ENCODE measurements around the gene SHLD1.
"Not testable (repeated sequence)": the region's sequence is repeated elsewhere in the genome, so short reads cannot be mapped to it uniquely, and the experiment has no call there.

The SHLD1 gene

DNA sequence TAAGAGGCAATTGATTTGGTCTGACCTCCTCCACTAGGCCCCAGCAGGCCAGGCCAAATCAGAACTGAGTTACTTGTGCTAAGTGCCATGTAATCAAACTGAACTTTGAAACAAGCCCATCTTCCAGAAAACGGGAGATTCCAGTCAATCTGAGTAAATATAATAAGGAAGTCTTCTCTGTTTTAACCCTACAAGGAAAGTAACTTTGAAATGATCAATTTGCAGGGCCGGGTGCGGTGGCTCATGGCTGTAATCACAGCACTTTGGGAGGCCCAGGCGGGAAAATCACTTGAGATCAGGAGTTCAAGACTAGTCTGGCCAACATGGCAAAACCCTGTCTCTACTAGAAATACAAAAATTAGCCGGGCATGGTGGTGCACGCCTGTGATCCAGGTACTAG, 2.0 kb upstream of the SHLD1 start:
- Histone ChIP-seq H3K36me3 (ENCODE audit: low read length) (0 out of 2 replicates have a peak, but pooled peaks cover 4% of the 10 kb centered on the region), H3K79me2 (ENCODE audit: insufficient read depth, low read length) (peaks cover 29% of the 10 kb centered on the region), H3K9me2 (replicated peaks; ENCODE audit: insufficient read depth, low read length) (no peaks in the 10 kb centered on the region), H2AFZ (ENCODE audit: low read depth, low read length, severe bottlenecking) (no peak overlapping the region), H4K20me1 (ENCODE audit: low read depth, low read length) (no peaks in the 10 kb centered on the region), H3K27me3 (ENCODE audit: low read length) (no peaks in the 10 kb centered on the region), H3F3A (ENCODE audit: insufficient read depth) (peaks cover 16% of the 10 kb centered on the region; the same call in 1 of the 2 replicates), H3K27ac (ENCODE audit: low read depth, low read length) (no peak overlapping the region), H3K4me3 (ENCODE audit: insufficient read depth, low read length, poor library complexity, severe bottlenecking) (no peak overlapping the region), H3K4me2 (ENCODE audit: low read depth, low read length, poor library complexity, severe bottlenecking) (no peak overlapping the region), H3K9me3 (ENCODE audit: insufficient read depth, low read length) (no peaks in the 10 kb centered on the region), H3K9ac (ENCODE audit: low read length) (no peak overlapping the region)
- TF ChIP-seq EZH2phosphoT487 (conservative IDR thresholded peaks at IDR 0.05; ENCODE audit: low read length): no peak
- TF ChIP-seq, protein P1, sequence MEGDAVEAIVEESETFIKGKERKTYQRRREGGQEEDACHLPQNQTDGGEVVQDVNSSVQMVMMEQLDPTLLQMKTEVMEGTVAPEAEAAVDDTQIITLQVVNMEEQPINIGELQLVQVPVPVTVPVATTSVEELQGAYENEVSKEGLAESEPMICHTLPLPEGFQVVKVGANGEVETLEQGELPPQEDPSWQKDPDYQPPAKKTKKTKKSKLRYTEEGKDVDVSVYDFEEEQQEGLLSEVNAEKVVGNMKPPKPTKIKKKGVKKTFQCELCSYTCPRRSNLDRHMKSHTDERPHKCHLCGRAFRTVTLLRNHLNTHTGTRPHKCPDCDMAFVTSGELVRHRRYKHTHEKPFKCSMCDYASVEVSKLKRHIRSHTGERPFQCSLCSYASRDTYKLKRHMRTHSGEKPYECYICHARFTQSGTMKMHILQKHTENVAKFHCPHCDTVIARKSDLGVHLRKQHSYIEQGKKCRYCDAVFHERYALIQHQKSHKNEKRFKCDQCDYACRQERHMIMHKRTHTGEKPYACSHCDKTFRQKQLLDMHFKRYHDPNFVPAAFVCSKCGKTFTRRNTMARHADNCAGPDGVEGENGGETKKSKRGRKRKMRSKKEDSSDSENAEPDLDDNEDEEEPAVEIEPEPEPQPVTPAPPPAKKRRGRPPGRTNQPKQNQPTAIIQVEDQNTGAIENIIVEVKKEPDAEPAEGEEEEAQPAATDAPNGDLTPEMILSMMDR (IDR thresholded peaks at IDR 0.05; ENCODE audit: insufficient read depth, low read length, poor library complexity, severe bottlenecking): no peak

DNA sequence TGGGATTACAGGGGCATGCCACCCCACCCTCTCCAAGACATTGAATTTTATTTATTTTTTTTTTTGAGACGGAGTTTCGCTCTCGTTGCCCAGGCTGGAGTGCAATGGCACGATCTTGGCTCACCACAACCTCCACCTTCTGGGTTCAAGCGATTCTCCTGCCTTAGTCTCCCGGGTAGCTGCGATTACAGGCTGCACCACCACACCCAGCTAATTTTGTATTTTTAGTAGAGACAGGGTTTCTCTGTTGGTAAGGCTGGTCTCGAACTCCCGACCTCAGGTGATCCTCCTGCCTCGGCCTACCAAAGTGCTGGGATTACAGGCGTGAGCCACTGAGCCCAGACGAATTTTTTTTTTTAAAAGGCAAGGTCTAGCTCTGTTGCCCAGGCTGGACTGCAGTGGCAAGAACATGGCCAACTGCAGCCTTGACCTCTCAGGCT, 669 bp upstream of the SHLD1 start:
- H2AFZ ChIP-seq (ENCODE audit: low read depth, low read length, severe bottlenecking): peak overlapping the region; percentile 63
- peaks cover 18% of the 10 kb centered on the region; the same call in 1 of the 2 replicates for H3F3A ChIP-seq (ENCODE audit: insufficient read depth)
- H4K20me1 ChIP-seq (ENCODE audit: low read depth, low read length); H3K4me2 ChIP-seq (ENCODE audit: low read depth, low read length, poor library complexity, severe bottlenecking); H3K4me3 ChIP-seq (ENCODE audit: insufficient read depth, low read length, poor library complexity, severe bottlenecking); H3K9me2 ChIP-seq (replicated peaks; ENCODE audit: insufficient read depth, low read length); H3K9ac ChIP-seq (ENCODE audit: low read length); H3K27me3 ChIP-seq (ENCODE audit: low read length); H3K27ac ChIP-seq (ENCODE audit: low read depth, low read length); H3K36me3 ChIP-seq (ENCODE audit: low read length); H3K9me3 ChIP-seq (ENCODE audit: insufficient read depth, low read length): not testable (repeated sequence)
- peaks cover 41% of the 10 kb centered on the region for H3K79me2 ChIP-seq (ENCODE audit: insufficient read depth, low read length)

DNA sequence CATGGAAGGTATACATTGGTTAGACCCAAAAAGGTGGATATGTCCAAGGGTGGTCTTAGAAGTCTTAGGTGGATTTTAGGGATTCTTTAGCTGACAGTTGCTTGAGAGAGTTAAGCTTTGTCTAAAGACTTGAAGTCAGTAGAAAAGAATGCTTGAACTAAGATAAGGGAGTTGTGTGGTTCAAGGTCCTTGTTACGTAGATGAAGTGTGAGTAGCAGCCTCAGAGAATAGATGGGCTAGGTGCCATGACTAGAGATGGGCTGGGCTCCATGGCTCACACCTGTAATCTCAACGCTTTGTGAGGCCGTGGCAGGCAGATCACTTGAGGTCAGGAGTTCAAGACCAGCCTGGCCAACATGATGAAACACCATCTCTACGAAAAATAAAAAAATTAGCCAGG, 1.7 kb downstream of the SHLD1 start:
- Histone ChIP-seq H3K4me3 (ENCODE audit: insufficient read depth, low read length, poor library complexity, severe bottlenecking) (peak overlapping the region; percentile 100), H2AFZ (ENCODE audit: low read depth, low read length, severe bottlenecking) (no peak overlapping the region), H3K9me3 (ENCODE audit: insufficient read depth, low read length) (no peaks in the 10 kb centered on the region), H3K36me3 (ENCODE audit: low read length) (peaks cover 7% of the 10 kb centered on the region; the same call in 1 of the 2 replicates), H4K20me1 (ENCODE audit: low read depth, low read length) (no peaks in the 10 kb centered on the region), H3K9me2 (replicated peaks; ENCODE audit: insufficient read depth, low read length) (no peaks in the 10 kb centered on the region), H3K4me2 (ENCODE audit: low read depth, low read length, poor library complexity, severe bottlenecking) (peak overlapping the region; percentile 90), H3K9ac (ENCODE audit: low read length) (peak overlapping the region; percentile 98), H3F3A (ENCODE audit: insufficient read depth) (peaks cover 25% of the 10 kb centered on the region; the same call in 1 of the 2 replicates), H3K79me2 (ENCODE audit: insufficient read depth, low read length) (peaks cover 65% of the 10 kb centered on the region), H3K27me3 (ENCODE audit: low read length) (no peaks in the 10 kb centered on the region), H3K27ac (ENCODE audit: low read depth, low read length) (peak overlapping the region; percentile 81; the same call in 1 of the 2 replicates)
- TF ChIP-seq, protein P1 (IDR thresholded peaks at IDR 0.05; ENCODE audit: insufficient read depth, low read length, poor library complexity, severe bottlenecking): no peak
- no peak for TF ChIP-seq EZH2phosphoT487 (conservative IDR thresholded peaks at IDR 0.05; ENCODE audit: low read length)

DNA sequence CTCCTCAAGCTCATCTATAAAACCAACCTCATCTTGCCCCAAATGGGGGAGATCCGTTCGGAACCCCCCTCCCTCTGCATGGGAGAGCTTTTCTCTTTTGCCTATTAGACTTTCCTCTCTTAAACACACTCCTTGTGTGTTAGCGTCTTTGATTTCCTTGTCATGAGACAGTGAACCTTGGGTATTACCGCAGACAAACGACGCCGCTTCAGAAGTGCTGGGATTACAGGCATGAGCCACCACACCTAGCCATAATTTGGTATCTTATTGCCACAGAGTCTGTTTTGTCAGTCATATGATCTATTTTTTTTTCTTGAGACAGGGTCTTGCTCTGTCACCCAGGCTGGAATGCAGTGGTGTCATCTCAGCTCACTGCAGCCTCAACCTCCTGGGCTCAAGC, 3.6 kb downstream of the SHLD1 start:
- Histone ChIP-seq H3K27me3 (ENCODE audit: low read length) (no peaks in the 10 kb centered on the region), H3K4me2 (ENCODE audit: low read depth, low read length, poor library complexity, severe bottlenecking) (peak overlapping the region; percentile 90), H3K36me3 (ENCODE audit: low read length) (peaks cover 9% of the 10 kb centered on the region; the same call in 1 of the 2 replicates), H3K4me3 (ENCODE audit: insufficient read depth, low read length, poor library complexity, severe bottlenecking) (no peak overlapping the region), H3K9me3 (ENCODE audit: insufficient read depth, low read length) (no peaks in the 10 kb centered on the region), H3K9me2 (replicated peaks; ENCODE audit: insufficient read depth, low read length) (no peaks in the 10 kb centered on the region), H4K20me1 (ENCODE audit: low read depth, low read length) (no peaks in the 10 kb centered on the region), H2AFZ (ENCODE audit: low read depth, low read length, severe bottlenecking) (no peak overlapping the region), H3F3A (ENCODE audit: insufficient read depth) (peaks cover 19% of the 10 kb centered on the region; the same call in 1 of the 2 replicates), H3K9ac (ENCODE audit: low read length) (no peak overlapping the region), H3K79me2 (ENCODE audit: insufficient read depth, low read length) (peaks cover 76% of the 10 kb centered on the region), H3K27ac (ENCODE audit: low read depth, low read length) (peak overlapping the region; percentile 10)
- TF ChIP-seq, protein P1 (IDR thresholded peaks at IDR 0.05; ENCODE audit: insufficient read depth, low read length, poor library complexity, severe bottlenecking): no peak
- no peak for TF ChIP-seq EZH2phosphoT487 (conservative IDR thresholded peaks at IDR 0.05; ENCODE audit: low read length)
